RKO (cell line): Measurements from ENCODE around the gene GFY.

Experiments used
- DNase-seq: peaks from one replicate; pipeline ENCODE4 v3.0.0-alpha.2; 2016; ENCODE audit warnings: low spot score

Gene GFY

GRCh38 chr19:49408816-49409440 lies 16.3 kb upstream of the GFY start:
- no peak for DNase-seq

- no peak for DNase-seq
These were observed 15.7 kb upstream of the GFY start for GRCh38 chr19:49409441-49410029.

GRCh38 chr19:49411681-49412326 lies 13.4 kb upstream of the GFY start:
- DNase-seq: no peak

GRCh38 chr19:49413348-49413747 lies 11.8 kb upstream of the GFY start:
- no peak for DNase-seq

- no peak for DNase-seq
These were observed 10.9 kb upstream of the GFY start for GRCh38 chr19:49414256-49414655.

GRCh38 chr19:49415102-49415809 lies 9.9 kb upstream of the GFY start:
- no peak for DNase-seq

GRCh38 chr19:49415810-49416200 lies 9.4 kb upstream of the GFY start:
- no peak for DNase-seq

GRCh38 chr19:49417088-49417487 lies 8.1 kb upstream of the GFY start:
- DNase-seq: no peak

- no peak for DNase-seq
These were observed 6.7 kb upstream of the GFY start for GRCh38 chr19:49418511-49418910.

GRCh38 chr19:49419173-49419572 lies 6.0 kb upstream of the GFY start:
- DNase-seq: no peak

- no peak for DNase-seq
These were observed 5.0 kb upstream of the GFY start for GRCh38 chr19:49420227-49420626.

GRCh38 chr19:49421039-49421877 lies 3.9 kb upstream of the GFY start:
- no peak for DNase-seq

- DNase-seq: no peak
These were observed 3.3 kb upstream of the GFY start for GRCh38 chr19:49421878-49422202.

GRCh38 chr19:49422407-49423070 lies 2.6 kb upstream of the GFY start:
- DNase-seq: no peak

- no peak for DNase-seq
These were observed 1.9 kb upstream of the GFY start, which contains the start of gene PTH2 for GRCh38 chr19:49423071-49423984. TSS of gene PTH2 (minus strand) at chr19:49423441. CDS start at chr19:49423339, 102 bp downstream.

- no peak for DNase-seq
These were observed 1.2 kb upstream of the GFY start for GRCh38 chr19:49423985-49424303.

GRCh38 chr19:49425922-49426592 lies 869 bp downstream of the GFY start:
- DNase-seq: no peak

- no peak for DNase-seq
These were observed 2.2 kb downstream of the GFY start for GRCh38 chr19:49427339-49427738.

- DNase-seq: no peak
These were observed 2.8 kb downstream of the GFY start for GRCh38 chr19:49427855-49428546.
